Measurements from ENCODE around the gene PTX4. TPM values are rescaled to one million over a fixed set of nuclear protein-coding genes. Genes with fewer than 3 reads are reported as not detected.

PTX4 gene
- total RNA-seq, 2 experiments from 2014 or later, result not detected

DNA sequence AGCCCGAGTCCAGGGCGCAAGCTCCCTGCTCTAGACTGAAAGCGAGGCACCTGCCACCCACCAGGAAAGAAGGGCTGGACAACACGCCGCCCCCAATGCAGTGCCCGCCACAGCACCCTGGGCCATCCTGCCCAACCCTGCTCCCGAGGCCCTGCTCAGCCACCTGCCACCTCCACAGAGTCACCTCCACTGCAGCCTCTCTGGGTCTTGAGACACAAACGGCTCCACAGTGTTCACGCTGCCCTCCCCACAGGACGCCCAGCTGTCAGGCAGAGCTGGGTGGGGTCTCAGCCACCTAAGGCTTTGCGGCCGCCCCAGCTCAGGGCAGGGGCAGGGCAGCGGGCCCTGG, 23.2 kb downstream of the PTX4 start:
- Mint-ChIP-seq H3K27ac (no peak overlapping the region), H3K27me3 (no peaks in the 10 kb centered on the region), H3K9me3 (no peaks in the 10 kb centered on the region), H3K4me1 (peaks cover 5% of the 10 kb centered on the region), H3K4me3 (no peak overlapping the region), H3K36me3 (ENCODE audit: low read depth) (no peaks in the 10 kb centered on the region)
- DNase-seq, result no peak
- ChIA-PET CTCF (no interaction called here), POLR2A (no interaction called here)

DNA sequence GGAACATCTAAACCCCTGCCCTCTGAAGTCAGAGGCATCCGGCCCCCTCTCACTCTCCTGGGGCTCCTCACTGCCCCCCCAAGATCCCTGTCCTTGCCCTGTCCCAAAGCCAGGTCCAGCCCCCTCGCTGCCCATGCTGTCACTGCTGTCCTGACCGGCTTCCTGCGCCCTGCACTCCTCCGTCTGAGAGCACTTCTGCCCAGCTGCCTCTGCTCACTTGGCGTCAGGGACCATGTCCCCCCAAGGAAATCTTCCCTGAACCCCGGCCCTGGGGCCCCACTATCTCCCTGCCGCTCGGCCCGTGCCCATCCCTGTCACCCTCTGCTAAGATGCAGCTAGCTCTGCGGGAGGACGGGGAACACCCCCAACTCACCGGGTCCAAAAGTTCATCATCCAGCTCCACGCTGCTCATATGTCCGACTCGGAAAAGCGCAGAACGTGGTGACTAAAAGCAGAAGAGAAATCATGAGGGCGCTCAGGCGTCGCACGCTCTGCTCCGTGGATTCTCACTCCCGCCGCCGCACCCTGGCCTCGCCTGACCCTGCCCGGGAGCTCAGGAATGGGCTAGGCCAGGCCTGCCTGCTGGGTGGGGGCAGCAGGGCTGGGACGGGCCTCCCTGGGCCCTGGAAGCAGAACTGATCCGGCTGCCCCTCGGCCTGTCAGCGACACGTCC, 23.7 kb downstream of the PTX4 start:
- Mint-ChIP-seq H3K36me3 (ENCODE audit: low read depth) (no peaks in the 10 kb centered on the region), H3K27me3 (no peaks in the 10 kb centered on the region), H3K27ac (no peak overlapping the region), H3K4me3 (no peak overlapping the region), H3K9me3 (no peaks in the 10 kb centered on the region), H3K4me1 (peaks cover 3% of the 10 kb centered on the region)
- POLR2A ChIA-PET, result no interaction called here
- DNase-seq, result no peak
- CTCF ChIA-PET, result no interaction called here

DNA sequence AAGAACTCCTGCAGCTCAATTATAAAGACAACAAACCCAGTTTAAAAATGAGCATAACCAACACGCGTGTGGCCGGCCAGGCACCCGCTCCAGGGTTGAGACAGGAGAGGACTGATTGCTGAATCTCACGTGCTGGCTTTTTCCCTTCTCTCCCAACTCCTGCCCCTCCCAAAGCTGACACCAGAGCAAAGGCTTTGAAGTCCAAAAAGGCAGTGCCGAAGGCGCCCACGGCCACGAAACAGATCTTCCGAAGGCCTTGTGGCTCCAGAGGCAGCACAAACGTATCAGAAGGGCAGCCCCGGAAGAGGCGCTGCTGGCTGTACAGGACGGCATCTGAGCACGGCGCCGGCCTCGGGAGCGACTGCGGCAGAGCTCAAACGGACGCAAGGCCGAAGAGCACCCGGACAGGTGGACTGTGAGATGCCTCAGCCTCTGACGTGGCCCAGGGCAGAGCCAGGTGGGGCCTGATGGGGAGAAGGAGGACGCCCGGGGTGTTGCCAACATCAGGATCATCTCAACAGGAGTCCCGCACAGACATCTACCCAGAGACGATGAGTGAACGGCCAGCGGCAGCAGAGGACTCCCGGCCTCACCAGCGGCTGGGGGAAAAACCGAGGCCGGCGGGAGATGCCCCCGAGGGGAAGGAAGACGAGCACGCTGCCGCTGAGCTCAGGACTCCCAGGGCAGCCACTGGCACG, 24.4 kb downstream of the PTX4 start:
- Mint-ChIP-seq H3K4me3 (no peak overlapping the region), H3K36me3 (ENCODE audit: low read depth) (no peaks in the 10 kb centered on the region), H3K27me3 (no peaks in the 10 kb centered on the region), H3K4me1 (no peaks in the 10 kb centered on the region), H3K9me3 (no peaks in the 10 kb centered on the region), H3K27ac (no peak overlapping the region)
- POLR2A ChIA-PET, result interaction anchor here (0.6 kb wide), 1 partner anchor 95 kb away, joined by 3 read pairs; no protein-coding TSS in a partner anchor
- DNase-seq, result no peak
- CTCF ChIA-PET, result interaction anchor here (0.6 kb wide), 2 partner anchors 74 to 211 kb away, joined by 3 to 4 read pairs; no protein-coding TSS in a partner anchor

DNA sequence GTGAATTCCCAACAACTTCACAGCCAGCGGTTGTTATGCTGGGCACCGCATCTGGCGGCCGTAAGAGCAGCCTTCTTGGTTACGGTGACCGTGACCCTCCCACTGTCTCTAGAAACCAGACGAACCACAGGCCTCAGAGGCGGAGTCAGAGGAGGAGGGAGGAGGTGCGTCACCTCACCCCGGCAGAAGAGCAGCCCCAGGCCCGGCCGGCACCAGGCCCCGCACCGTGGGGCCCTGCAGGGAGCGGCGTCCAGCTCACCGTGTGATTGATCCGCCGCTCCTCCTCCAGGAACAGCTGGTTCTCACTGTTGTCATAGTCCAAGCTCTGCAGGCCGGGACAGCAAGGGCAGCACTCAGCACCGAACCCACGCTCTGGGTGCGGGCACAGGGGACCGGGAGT, 27.6 kb downstream of the PTX4 start:
- Mint-ChIP-seq H3K36me3 (ENCODE audit: low read depth) (no peaks in the 10 kb centered on the region), H3K4me1 (no peaks in the 10 kb centered on the region), H3K27me3 (no peaks in the 10 kb centered on the region), H3K9me3 (no peaks in the 10 kb centered on the region), H3K27ac (no peak overlapping the region), H3K4me3 (no peak overlapping the region)
- POLR2A ChIA-PET, result no interaction called here
- CTCF ChIA-PET, result no interaction called here
- no peak for DNase-seq

DNA sequence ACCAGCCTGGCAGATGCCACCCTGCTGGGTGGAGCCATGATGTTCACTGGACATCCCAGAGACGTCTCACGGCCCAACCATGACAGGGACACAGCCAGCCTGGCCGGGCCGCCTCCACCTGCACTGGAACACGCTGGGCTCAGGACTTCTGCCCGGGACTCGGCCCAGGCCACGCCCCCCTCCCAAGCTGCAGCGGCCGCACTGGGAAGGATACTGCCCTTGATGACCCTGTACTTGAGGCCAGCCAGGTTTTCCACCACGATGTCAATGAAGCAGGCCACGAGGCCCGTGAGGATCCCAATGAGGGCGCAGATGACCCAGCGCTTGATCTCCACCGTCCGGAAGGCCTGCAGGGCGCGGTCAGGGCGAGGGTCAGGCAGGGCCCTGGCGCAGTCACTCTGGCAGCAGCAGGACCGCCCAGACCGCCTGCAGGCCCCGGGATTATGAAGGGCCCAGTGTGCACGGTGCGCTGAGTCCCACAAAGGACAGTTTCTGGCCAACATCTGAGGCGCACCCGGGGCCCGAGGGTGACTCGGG, 28.1 kb downstream of the PTX4 start:
- no peak for DNase-seq
- Mint-ChIP-seq H3K27ac (no peak overlapping the region), H3K36me3 (ENCODE audit: low read depth) (no peaks in the 10 kb centered on the region), H3K27me3 (no peaks in the 10 kb centered on the region), H3K9me3 (no peaks in the 10 kb centered on the region), H3K4me3 (no peak overlapping the region), H3K4me1 (no peaks in the 10 kb centered on the region)
- ChIA-PET POLR2A (no interaction called here), CTCF (no interaction called here)

DNA sequence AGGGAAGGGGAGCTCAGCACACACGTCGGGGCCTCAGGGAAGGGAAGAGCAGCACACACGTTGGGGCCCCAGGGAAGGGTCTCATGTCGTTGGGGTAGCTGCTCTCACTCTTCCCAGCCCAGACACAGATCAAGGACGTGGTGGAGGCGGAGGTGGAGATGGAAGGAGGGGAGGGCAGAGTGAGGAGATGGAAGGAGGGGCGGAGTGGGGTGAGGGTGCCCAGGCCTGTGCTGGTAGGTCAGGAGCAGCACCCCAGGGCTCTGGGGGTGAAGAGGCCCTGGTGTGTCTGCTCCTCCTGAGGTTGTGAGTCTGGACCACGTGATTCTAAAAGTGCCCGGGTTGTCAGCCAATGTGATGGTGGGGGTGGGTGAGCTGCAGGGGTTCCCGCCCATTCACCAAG, 28.8 kb downstream of the PTX4 start:
- POLR2A ChIA-PET, result no interaction called here
- Mint-ChIP-seq H3K4me1 (no peaks in the 10 kb centered on the region), H3K27me3 (no peaks in the 10 kb centered on the region), H3K4me3 (no peak overlapping the region), H3K36me3 (ENCODE audit: low read depth) (no peaks in the 10 kb centered on the region), H3K9me3 (no peaks in the 10 kb centered on the region), H3K27ac (no peak overlapping the region)
- DNase-seq, result no peak
- CTCF ChIA-PET, result no interaction called here

DNA sequence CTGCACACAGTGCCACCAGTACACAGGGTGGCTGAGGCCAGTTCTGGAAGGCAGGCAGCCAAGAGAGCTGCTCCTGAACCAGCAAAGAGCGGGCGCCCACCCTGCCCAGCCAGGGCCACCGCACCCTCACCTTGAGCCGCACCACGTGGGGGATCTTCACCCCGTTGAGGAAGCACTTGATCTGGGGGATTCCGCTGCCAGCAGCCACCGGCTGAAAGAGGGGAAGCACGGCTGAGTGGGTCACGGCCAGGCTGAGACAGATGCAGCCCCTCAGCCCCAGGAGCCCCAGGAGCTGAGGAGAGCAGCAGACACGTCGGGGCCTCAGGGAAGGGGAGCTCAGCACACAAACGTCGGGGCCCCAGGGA, 29.8 kb downstream of the PTX4 start:
- Mint-ChIP-seq H3K4me1 (no peaks in the 10 kb centered on the region), H3K27me3 (no peaks in the 10 kb centered on the region), H3K27ac (no peak overlapping the region), H3K36me3 (ENCODE audit: low read depth) (no peaks in the 10 kb centered on the region), H3K9me3 (no peaks in the 10 kb centered on the region), H3K4me3 (no peak overlapping the region)
- ChIA-PET POLR2A (no interaction called here), CTCF (interaction anchor here (0.6 kb wide), 1 partner anchor 133 kb away, joined by 3 read pairs; no protein-coding TSS in a partner anchor)
- DNase-seq, result no peak

DNA sequence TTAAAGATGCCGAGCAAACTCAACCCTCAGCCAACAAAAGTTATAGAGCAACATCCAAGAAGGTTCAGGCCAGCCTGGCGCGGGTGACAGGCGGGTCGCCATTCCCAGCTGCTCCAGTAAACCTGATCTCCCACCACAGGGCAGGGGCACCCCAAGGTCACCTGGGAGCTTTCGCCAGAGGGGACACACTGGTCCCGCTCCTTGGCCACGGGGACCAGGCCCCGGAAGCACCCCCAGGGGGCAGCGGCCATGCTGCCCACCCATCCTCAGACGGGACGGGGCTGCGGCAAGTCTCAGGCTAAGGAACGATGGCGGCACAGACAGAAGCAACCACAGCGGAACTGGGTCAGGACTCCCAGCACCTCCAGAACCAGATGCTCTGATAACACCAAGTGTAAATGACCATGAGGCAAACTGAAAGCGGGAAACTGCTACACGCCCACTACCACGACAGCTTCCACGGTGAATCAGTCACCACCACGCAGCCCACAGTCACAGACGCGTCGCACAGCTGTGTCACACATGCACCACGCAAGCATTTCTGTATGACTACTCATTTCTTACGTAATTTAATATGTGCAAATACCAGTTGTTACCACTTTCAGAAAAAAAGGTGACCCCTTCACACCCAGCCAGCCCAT, 30.3 kb downstream of the PTX4 start:
- H3K4me1 Mint-ChIP-seq, result no peaks in the 10 kb centered on the region
- H3K4me3 Mint-ChIP-seq, result no peak overlapping the region
- DNase-seq, result no peak
- H3K36me3 Mint-ChIP-seq (ENCODE audit: low read depth), result no peaks in the 10 kb centered on the region
- no peaks in the 10 kb centered on the region for H3K27me3 Mint-ChIP-seq
- CTCF ChIA-PET, result interaction anchor here (0.6 kb wide), 1 partner anchor 134 kb away, joined by 3 read pairs; no protein-coding TSS in a partner anchor
- H3K27ac Mint-ChIP-seq, result no peak overlapping the region
- no peaks in the 10 kb centered on the region for H3K9me3 Mint-ChIP-seq
- POLR2A ChIA-PET, result no interaction called here

DNA sequence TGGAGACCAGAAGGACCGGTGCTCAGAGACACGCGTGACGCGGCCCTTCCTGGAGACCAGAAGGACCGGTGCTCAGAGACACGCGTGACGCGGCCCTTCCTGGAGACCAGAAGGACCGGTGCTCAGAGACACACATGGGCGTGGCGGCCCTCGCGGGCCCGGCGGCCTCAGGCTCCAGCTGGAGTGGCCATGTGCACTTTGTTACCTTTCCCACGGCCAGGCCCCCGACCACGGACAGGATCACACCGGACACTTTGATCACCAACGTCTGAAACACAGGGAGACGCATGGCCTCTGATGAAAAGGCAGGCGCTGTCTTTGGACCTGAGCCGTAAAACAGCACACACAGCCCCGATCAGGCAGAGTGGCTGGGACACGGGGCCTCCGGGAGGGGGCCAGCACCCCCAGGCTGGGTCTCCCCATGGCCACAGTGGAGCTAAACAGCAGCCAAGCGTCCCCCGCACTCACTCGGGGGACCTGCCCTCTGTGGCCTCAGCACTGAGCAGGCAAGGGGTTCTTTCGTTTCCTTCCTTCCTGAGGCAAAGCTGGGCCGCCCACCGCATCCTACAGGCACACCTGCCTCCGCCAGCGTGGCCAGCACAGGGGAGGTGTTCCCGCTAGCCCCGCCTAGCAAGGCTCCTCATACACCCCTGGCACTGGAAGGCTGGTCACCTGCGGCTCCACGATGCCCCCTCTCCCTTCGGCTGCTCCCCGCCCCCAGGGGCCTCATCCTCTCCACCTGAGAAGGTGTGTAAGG, 31.1 kb downstream of the PTX4 start:
- Mint-ChIP-seq H3K9me3 (no peaks in the 10 kb centered on the region), H3K27me3 (no peaks in the 10 kb centered on the region), H3K4me1 (no peaks in the 10 kb centered on the region), H3K36me3 (ENCODE audit: low read depth) (no peaks in the 10 kb centered on the region), H3K4me3 (no peak overlapping the region), H3K27ac (no peak overlapping the region)
- CTCF ChIA-PET, result no interaction called here
- POLR2A ChIA-PET, result no interaction called here
- DNase-seq, result no peak

DNA sequence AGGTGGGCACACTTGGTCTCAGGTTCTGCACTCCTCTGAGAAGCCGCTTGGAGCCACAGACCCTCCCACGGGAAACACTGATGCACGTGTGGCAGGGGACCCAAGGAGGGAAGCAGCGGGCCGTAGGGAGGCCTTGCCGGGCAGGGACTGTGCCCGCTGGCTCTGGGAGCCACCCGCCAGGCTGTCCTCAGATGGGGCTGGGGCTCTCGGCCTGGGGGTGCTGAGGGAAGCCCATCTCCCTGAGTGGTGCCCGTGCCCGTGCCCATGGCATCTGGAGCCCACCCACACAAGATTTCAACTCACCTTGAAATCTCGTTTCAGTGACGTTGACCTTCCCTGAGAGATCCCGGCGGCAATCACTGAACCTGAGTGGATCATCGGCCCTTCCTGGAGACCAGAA, 31.8 kb downstream of the PTX4 start:
- Mint-ChIP-seq H3K27ac (no peak overlapping the region), H3K4me3 (no peak overlapping the region), H3K9me3 (no peaks in the 10 kb centered on the region), H3K27me3 (no peaks in the 10 kb centered on the region), H3K4me1 (no peaks in the 10 kb centered on the region), H3K36me3 (ENCODE audit: low read depth) (no peaks in the 10 kb centered on the region)
- POLR2A ChIA-PET, result no interaction called here
- DNase-seq, result no peak
- CTCF ChIA-PET, result no interaction called here

DNA sequence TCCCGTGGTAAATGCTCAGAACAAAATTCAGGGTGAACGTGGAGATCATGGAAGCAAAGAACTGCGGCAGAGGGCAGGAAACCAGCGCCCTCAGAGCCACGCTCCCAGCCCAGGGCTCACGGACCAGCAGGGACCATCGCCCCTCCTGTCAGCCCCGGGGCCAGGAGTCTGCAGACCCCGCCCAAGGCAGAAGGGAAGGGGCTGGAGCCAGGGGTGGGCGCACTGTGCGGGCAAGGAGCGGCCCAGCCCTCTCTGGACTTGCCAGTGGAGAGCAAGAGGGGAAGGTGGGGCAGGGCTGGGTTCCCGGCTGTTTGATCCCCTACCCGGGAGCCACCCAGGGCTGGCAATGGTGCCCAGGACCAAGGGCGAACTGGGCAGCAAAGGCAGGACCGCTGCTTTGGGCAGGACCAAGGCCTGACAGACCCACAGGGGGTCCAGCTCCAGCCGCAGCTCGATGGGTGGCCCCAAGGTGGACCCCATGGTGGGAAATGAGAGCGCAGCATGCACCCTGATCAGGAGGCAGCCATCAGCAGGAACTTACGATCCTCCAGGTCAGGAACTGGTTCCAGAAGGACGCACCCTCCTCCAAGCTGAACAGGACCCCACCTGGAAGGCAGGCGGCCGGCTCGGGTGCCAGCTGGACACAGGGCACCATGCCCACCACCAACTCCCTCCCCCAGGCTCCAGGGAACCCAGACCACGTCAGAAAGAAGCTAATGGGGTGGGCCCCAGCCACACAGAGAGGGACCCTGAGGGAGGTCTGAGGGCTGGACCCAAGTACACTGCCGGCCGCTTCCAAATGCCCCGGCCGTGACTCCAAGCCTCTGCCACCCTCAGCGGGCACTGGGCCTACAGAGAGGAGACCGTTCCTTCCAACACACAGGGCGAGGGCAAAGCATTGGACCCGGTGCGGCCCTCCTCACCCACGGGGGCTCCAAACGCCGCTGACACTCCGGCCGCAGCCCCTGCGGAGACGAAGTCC, 33.3 kb downstream of the PTX4 start:
- Mint-ChIP-seq H3K27ac (no peak overlapping the region), H3K4me3 (no peak overlapping the region), H3K36me3 (ENCODE audit: low read depth) (no peaks in the 10 kb centered on the region), H3K4me1 (no peaks in the 10 kb centered on the region), H3K9me3 (no peaks in the 10 kb centered on the region), H3K27me3 (no peaks in the 10 kb centered on the region)
- ChIA-PET CTCF (no interaction called here), POLR2A (no interaction called here)
- DNase-seq, result no peak

DNA sequence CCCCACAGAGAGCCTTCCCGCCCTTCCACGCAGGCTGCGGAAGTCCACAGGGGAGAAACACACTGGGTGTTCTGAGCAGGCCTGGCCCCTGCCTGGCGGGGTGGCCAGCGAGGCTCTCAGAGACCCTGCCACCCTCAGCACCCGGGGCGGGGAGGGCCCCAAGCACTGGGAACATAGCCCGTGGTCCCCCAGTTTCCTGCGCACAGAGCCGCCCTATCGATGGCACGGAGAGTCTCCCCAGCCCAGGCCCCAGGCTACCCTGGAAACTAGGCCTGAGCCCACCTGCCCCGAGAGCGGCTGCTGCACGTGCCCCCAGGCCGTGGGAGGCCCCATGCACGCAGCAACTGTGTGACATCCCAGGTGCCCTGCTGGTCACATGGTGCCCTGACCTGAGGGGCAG, 34.2 kb downstream of the PTX4 start:
- ChIA-PET POLR2A (no interaction called here), CTCF (interaction anchor here (0.8 kb wide), 1 partner anchor 14 kb away, joined by 3 read pairs; no protein-coding TSS in a partner anchor)
- H3K4me3 Mint-ChIP-seq, result no peak overlapping the region
- no peaks in the 10 kb centered on the region for H3K9me3 Mint-ChIP-seq
- H3K4me1 Mint-ChIP-seq, result no peaks in the 10 kb centered on the region
- H3K27me3 Mint-ChIP-seq, result no peaks in the 10 kb centered on the region
- no peaks in the 10 kb centered on the region for H3K36me3 Mint-ChIP-seq (ENCODE audit: low read depth)
- no peak overlapping the region for H3K27ac Mint-ChIP-seq
- no peak for DNase-seq
